DND-41 (cell line): ENCODE results near the gene ATG13.
"Not testable (repeated sequence)": the region's sequence is repeated elsewhere in the genome, so short reads cannot be mapped to it uniquely, and the experiment has no call there.

Experiments used
- ATAC-seq: fragments of 200-7000 bp; cut with Tn5 transposase; 3 replicates; pipeline ENCODE4 v1.9.1; 2021; ENCODE audit warnings: low read depth; ENCODE audit not compliant: insufficient read depth
- DNase-seq: peaks from one replicate; pipeline ENCODE4 v3.0.0-alpha.2; 2020
- H2AFZ ChIP-seq: 2 replicates; pipeline ENCODE4 v1.6.0; 2012; ENCODE audit warnings: low read depth, low read length
- H3K27ac ChIP-seq: 2 replicates; pipeline ENCODE4 v1.5.1; 2012; ENCODE audit warnings: low read length, inconsistent platforms
- H3K27me3 ChIP-seq: fragments of 200-600 bp; sonication (generic); 2 replicates; pipeline ENCODE4 v1.6.0; 2012; ENCODE audit warnings: low read length, mild to moderate bottlenecking, inconsistent platforms; ENCODE audit not compliant: insufficient read depth, poor library complexity
- H3K36me3 ChIP-seq: 2 replicates; pipeline ENCODE4 v1.5.1; 2012; ENCODE audit warnings: low read length, inconsistent platforms; ENCODE audit not compliant: insufficient read depth
- H3K4me1 ChIP-seq: 2 replicates; pipeline ENCODE4 v1.5.1; 2012; ENCODE audit warnings: mild to moderate bottlenecking, low read length; ENCODE audit not compliant: insufficient read depth
- H3K4me2 ChIP-seq: 2 replicates; pipeline ENCODE4 v1.6.0; 2012; ENCODE audit warnings: mild to moderate bottlenecking, moderate library complexity, low read length, inconsistent platforms; ENCODE audit not compliant: insufficient read depth
- H3K4me3 ChIP-seq, 2 experiments: fragments of 200-600 bp in 1 of 2; shearing (Covaris generic) in 1 of 2; 2 replicates each; pipeline ENCODE4 v1.5.1; 2012 to 2016; ENCODE audit warnings: inconsistent platforms in 2 of 2, low read length in 2 of 2, mild to moderate bottlenecking in 2 of 2, low read depth in 1 of 2, moderate library complexity in 1 of 2
- H3K79me2 ChIP-seq: 2 replicates; pipeline ENCODE4 v1.6.0; 2012; ENCODE audit warnings: low read length, inconsistent platforms; ENCODE audit not compliant: insufficient read depth
- H3K9ac ChIP-seq: 2 replicates; pipeline ENCODE4 v1.6.0; 2012; ENCODE audit warnings: low read depth, mild to moderate bottlenecking, inconsistent platforms, low read length, moderate library complexity
- H3K9me3 ChIP-seq: 2 replicates; pipeline ENCODE4 v1.5.1; 2012; ENCODE audit warnings: low read length, moderate library complexity, mild to moderate bottlenecking, inconsistent platforms; ENCODE audit not compliant: insufficient read depth, severe bottlenecking
- H4K20me1 ChIP-seq: 2 replicates; pipeline ENCODE4 v1.6.0; 2012; ENCODE audit warnings: low read length; ENCODE audit not compliant: insufficient read depth
- CTCF ChIP-seq: IDR thresholded peaks from 2 replicates; pipeline ENCODE4 v1.5.1; 2012; ENCODE audit warnings: borderline replicate concordance, low read length, moderate library complexity, mild to moderate bottlenecking; ENCODE audit not compliant: poor library complexity, severe bottlenecking; ENCODE audit errors: extremely low read depth
- EZH2 ChIP-seq: IDR thresholded peaks from 3 replicates; pipeline ENCODE4 v1.6.1; 2012; ENCODE audit warnings: borderline replicate concordance, low read depth, mild to moderate bottlenecking, moderate library complexity, low read length, inconsistent platforms; ENCODE audit not compliant: severe bottlenecking

Gene ATG13

GRCh38 chr11:46577058-46577457, 40.3 kb upstream of the ATG13 start:
- H3K36me3 ChIP-seq = peaks cover 8% of the 10 kb centered on the region
- ATAC-seq (no peak), DNase-seq (no peak)
- H3K27ac ChIP-seq = no peak overlapping the region
- no peak overlapping the region for H3K9ac ChIP-seq
- no peak overlapping the region for H2AFZ ChIP-seq
- H3K4me3 ChIP-seq = no peak overlapping the region
- H4K20me1 ChIP-seq = peaks cover 44% of the 10 kb centered on the region; the same call in 1 of the 2 replicates
- H3K27me3 ChIP-seq = no peaks in the 10 kb centered on the region
- no peaks in the 10 kb centered on the region for H3K9me3 ChIP-seq
- H3K4me2 ChIP-seq = no peak overlapping the region
- H3K79me2 ChIP-seq = peaks cover 91% of the 10 kb centered on the region
- TF ChIP-seq EZH2 (no peak), CTCF (no peak)
- H3K4me1 ChIP-seq = peaks cover 3% of the 10 kb centered on the region; the same call in 1 of the 2 replicates

GRCh38 chr11:46582588-46582987, 34.8 kb upstream of the ATG13 start:
- Histone ChIP-seq H3K36me3 (peaks cover 11% of the 10 kb centered on the region; the same call in 1 of the 2 replicates), H3K27ac (no peak overlapping the region), H4K20me1 (peaks cover 27% of the 10 kb centered on the region; the same call in 1 of the 2 replicates), H3K79me2 (peaks cover 81% of the 10 kb centered on the region), H3K4me2 (no peak overlapping the region), H2AFZ (no peak overlapping the region), H3K9me3 (no peaks in the 10 kb centered on the region), H3K9ac (no peak overlapping the region), H3K27me3 (no peaks in the 10 kb centered on the region), H3K4me3 (no peak overlapping the region), H3K4me1 (no peaks in the 10 kb centered on the region)
- DNase-seq (no peak), ATAC-seq (no peak)
- TF ChIP-seq CTCF (no peak), EZH2 (no peak)

- not testable (repeated sequence) for H3K4me2 ChIP-seq, ATAC-seq, H3K27me3 ChIP-seq, H3K9me3 ChIP-seq, H2AFZ ChIP-seq, H3K9ac ChIP-seq, H3K27ac ChIP-seq, DNase-seq, H3K4me1 ChIP-seq, H3K4me3 ChIP-seq
- peaks cover 29% of the 10 kb centered on the region; the same call in 1 of the 2 replicates for H4K20me1 ChIP-seq
- peaks cover 81% of the 10 kb centered on the region for H3K79me2 ChIP-seq
- peaks cover 11% of the 10 kb centered on the region; the same call in 1 of the 2 replicates for H3K36me3 ChIP-seq
Measured at GRCh38 chr11:46583513-46583912, 33.8 kb upstream of the ATG13 start.

- H3K27ac ChIP-seq = no peak overlapping the region
- H3K4me1 ChIP-seq = peaks cover 31% of the 10 kb centered on the region
- no peaks in the 10 kb centered on the region for H3K27me3 ChIP-seq
- peaks cover 83% of the 10 kb centered on the region for H3K79me2 ChIP-seq
- H4K20me1 ChIP-seq = peaks cover 22% of the 10 kb centered on the region; the same call in 1 of the 2 replicates
- TF ChIP-seq EZH2 = no peak
- no peak for TF ChIP-seq CTCF
- H3K4me3 ChIP-seq = no peak overlapping the region
- H3K9me3 ChIP-seq = no peaks in the 10 kb centered on the region
- no peak overlapping the region for H3K9ac ChIP-seq
- ATAC-seq = no peak
- no peak overlapping the region for H3K4me2 ChIP-seq
- H3K36me3 ChIP-seq = peaks cover 11% of the 10 kb centered on the region
- no peak for DNase-seq
- H2AFZ ChIP-seq = no peak overlapping the region
Measured at GRCh38 chr11:46588131-46588530, 29.2 kb upstream of the ATG13 start.
